AG04450 (cell line): ENCODE measurements around the gene TLR5. TPM values are rescaled to one million over a fixed set of nuclear protein-coding genes. Genes with fewer than 3 reads are reported as not detected.

Source experiments
- CTCF ChIA-PET: fragments of 300-600, 350-600 bp; formaldehyde crosslinking; extraction: SDS; loops from one replicate; lab custom pipeline; 2022; ENCODE audit warnings: antibody characterized with exemption, inconsistent platforms; lab: Charles Lee
- POLR2A ChIA-PET: fragments of 350-600 bp; formaldehyde crosslinking; extraction: SDS; loops from one replicate; lab custom pipeline; 2021; ENCODE audit warnings: antibody characterized with exemption, inconsistent platforms; lab: Yijun Ruan, JAX
- DNase-seq: peaks from one replicate; pipeline ENCODE4 v3.0.0-alpha.2; 2011; ENCODE audit warnings: low read depth, low spot score
- H3K27ac ChIP-seq: one replicate; pipeline ENCODE4 v1.5.1; 2012; ENCODE audit warnings: low read depth, low read length, control low read depth
- H3K27me3 ChIP-seq: one replicate; pipeline ENCODE4 v1.6.0; 2012; ENCODE audit warnings: low read length; ENCODE audit not compliant: control insufficient read depth, insufficient read depth
- H3K4me3 ChIP-seq: 2 replicates; pipeline ENCODE4 v1.5.1; 2011; ENCODE audit warnings: mild to moderate bottlenecking, low read depth, low read length, control low read depth
- H3K9me3 ChIP-seq: 2 replicates; pipeline ENCODE4 v1.5.1; 2012; ENCODE audit warnings: low read length; ENCODE audit not compliant: control insufficient read depth, insufficient read depth
- polyA plus RNA-seq: library from polyadenylated mRNA; depleted of rRNA; stranded (reverse); fragments of >200 nt; gene quantifications from 2 replicates; pipeline ENCODE4 v1.2.3, GENCODE V29; 2011
- TF ChIP-seq, protein P1 (sequence below): IDR thresholded peaks from 2 replicates; pipeline ENCODE4 v1.5.1; 2011; ENCODE audit warnings: low read depth, low read length, control low read depth, inconsistent platforms

TLR5 gene
- polyA plus RNA-seq, 1 experiment: 0.07 TPM

DNA sequence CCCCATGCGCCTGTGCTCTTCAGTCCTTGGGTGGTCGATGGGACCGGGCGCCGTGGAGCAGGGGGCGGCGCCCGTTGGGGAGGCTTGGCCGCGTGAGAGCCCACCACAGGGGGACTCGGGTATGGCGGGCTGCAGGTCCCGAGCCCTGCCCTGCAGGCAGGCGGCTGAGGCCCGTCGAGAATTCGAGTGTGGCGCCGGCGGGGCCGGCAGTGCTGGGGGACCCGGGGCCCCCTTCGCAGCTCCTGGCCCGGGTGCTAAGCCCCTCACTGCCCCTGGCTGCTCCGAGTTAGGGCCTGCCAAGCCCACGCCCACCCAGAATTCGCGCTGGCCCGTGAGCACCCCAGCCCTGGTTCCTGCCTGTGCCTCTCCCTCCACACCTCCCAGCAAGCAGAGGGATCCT lies 26.1 kb downstream of the TLR5 start:
- CTCF ChIA-PET: interaction anchor here (3.4 kb wide), 1 partner anchor 17 kb away, joined by 12 read pairs; no protein-coding TSS in a partner anchor
- no peak overlapping the region for H3K27ac ChIP-seq
- H3K9me3 ChIP-seq: no peaks in the 10 kb centered on the region; the same call in 1 of the 2 replicates
- H3K4me3 ChIP-seq: no peak overlapping the region
- DNase-seq: no peak
- POLR2A ChIA-PET: no interaction called here
- TF ChIP-seq, protein P1, sequence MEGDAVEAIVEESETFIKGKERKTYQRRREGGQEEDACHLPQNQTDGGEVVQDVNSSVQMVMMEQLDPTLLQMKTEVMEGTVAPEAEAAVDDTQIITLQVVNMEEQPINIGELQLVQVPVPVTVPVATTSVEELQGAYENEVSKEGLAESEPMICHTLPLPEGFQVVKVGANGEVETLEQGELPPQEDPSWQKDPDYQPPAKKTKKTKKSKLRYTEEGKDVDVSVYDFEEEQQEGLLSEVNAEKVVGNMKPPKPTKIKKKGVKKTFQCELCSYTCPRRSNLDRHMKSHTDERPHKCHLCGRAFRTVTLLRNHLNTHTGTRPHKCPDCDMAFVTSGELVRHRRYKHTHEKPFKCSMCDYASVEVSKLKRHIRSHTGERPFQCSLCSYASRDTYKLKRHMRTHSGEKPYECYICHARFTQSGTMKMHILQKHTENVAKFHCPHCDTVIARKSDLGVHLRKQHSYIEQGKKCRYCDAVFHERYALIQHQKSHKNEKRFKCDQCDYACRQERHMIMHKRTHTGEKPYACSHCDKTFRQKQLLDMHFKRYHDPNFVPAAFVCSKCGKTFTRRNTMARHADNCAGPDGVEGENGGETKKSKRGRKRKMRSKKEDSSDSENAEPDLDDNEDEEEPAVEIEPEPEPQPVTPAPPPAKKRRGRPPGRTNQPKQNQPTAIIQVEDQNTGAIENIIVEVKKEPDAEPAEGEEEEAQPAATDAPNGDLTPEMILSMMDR: no peak
- H3K27me3 ChIP-seq: peaks cover 20% of the 10 kb centered on the region

DNA sequence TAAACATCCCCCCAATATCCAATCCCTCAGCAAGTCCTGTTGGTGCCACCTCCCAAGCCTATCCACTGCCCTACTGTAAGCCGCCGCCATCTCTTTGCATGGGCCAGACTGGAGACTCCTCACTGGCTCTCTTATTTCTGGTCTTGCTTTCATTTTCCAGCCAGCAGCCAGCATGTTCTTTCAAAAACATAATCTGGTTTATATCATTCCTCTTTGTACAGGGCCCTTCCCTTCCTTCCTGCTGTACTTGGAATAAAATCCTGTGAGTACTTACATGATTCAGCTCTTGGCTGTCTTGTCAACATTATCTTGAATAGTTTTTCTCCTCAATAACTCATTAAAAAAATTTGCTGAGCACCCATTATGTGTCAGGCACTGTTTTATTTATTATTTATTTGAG lies 28.2 kb downstream of the TLR5 start:
- no peaks in the 10 kb centered on the region; the same call in 1 of the 2 replicates for H3K9me3 ChIP-seq
- POLR2A ChIA-PET: no interaction called here
- H3K4me3 ChIP-seq: no peak overlapping the region
- no peak for DNase-seq
- CTCF ChIA-PET: interaction anchor here (1.0 to 4.5 kb wide), 4 partner anchors 9 to 25 kb away, joined by 3 to 31 read pairs (median 4); no protein-coding TSS in a partner anchor
- no peak overlapping the region for H3K27ac ChIP-seq
- peaks cover 21% of the 10 kb centered on the region for H3K27me3 ChIP-seq
- TF ChIP-seq, protein P1: no peak

DNA sequence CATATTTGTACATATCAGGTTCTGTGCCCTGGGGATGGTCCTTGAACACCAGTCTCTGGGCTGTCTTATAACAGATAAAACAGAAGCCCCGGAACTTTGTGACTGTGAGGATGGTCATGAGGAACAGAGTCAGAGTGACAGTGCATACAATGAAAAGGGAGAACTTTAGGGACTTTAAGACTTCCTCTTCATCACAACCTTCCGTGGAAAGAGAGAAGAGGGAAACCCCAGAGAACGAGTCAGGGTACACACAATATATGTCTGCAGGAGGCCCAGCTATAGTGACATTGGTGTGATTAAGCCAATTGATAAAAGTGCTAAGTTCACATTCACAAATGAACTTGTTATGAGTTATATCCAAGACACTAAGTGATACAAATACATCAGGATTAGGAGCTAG lies 32.1 kb downstream of the TLR5 start:
- CTCF ChIA-PET: interaction anchor here (0.9 to 4.5 kb wide), 2 partner anchors 13 to 22 kb away, joined by 4 to 31 read pairs; no protein-coding TSS in a partner anchor
- POLR2A ChIA-PET: no interaction called here
- H3K27ac ChIP-seq: no peak overlapping the region

DNA sequence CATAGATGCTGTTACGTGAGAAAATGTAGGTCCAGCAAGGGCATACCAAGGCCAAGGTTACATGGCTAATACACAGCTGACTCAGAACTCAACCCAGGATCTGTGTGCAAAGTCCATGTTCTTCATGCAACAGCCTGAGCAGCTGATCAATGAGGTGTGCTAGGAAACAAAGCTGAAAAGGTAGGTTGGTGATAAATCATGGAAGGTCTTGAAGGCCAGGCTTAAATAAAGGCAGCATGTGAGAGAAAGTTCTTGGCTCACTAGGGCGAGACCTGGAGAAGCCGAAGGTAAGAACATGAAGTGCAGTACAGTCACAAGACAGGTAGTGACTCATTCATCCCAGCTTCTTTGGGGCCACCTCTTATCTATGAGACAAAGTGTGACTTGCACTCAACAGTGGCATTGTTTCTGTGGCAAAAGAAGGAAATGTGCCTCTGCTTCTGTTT lies 33.4 kb downstream of the TLR5 start:
- ChIA-PET CTCF (interaction anchor here (1.3 kb wide), 1 partner anchor 24 kb away, joined by 3 read pairs; no protein-coding TSS in a partner anchor), POLR2A (no interaction called here)
- Histone ChIP-seq H3K4me3 (no peak overlapping the region), H3K27ac (no peak overlapping the region), H3K9me3 (no peaks in the 10 kb centered on the region), H3K27me3 (peaks cover 19% of the 10 kb centered on the region)
- DNase-seq: no peak
- TF ChIP-seq, protein P1: no peak

More for the DNA sequence above, 32.1 kb downstream of the TLR5 start:
- Histone ChIP-seq H3K9me3 (no peaks in the 10 kb centered on the region), H3K27me3 (peaks cover 21% of the 10 kb centered on the region), H3K4me3 (no peak overlapping the region)
- DNase-seq: no peak
- TF ChIP-seq, protein P1: no peak

DNA sequence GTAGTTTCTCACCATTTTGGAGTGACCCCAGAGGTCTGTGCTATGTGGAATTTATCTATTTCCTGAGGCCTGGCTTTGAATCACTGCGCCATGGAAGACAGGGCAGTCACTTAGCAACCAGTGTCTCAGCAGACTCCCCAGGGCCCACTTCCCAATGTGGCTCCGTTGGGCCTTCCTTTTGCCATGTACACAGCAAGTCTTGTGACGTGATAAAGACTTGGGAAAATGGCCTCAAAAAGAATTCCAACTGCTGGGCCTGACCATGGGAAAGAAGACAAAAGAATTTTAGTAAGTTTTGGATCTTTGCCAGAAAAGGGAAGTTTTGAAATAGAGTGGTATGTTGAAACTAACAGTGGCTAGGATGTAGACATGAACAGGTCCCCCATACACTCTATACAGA lies 36.2 kb downstream of the TLR5 start:
- DNase-seq: no peak
- Histone ChIP-seq H3K9me3 (no peaks in the 10 kb centered on the region), H3K4me3 (no peak overlapping the region), H3K27ac (no peak overlapping the region), H3K27me3 (peaks cover 9% of the 10 kb centered on the region)
- TF ChIP-seq, protein P1: no peak
- ChIA-PET CTCF (interaction anchor here (0.6 to 2.6 kb wide), 3 partner anchors 17 to 27 kb away, joined by 3 to 11 read pairs (median 8); no protein-coding TSS in a partner anchor), POLR2A (no interaction called here)
